Urothelium cell line (cell line): ENCODE data around the gene ENTR1.
"Not testable (repeated sequence)": the region's sequence is repeated elsewhere in the genome, so short reads cannot be mapped to it uniquely, and the experiment has no call there.

Experiments
- DNase-seq: peaks from one replicate; pipeline ENCODE4 v3.0.0; 2011; ENCODE audit warnings: low spot score, mixed read lengths
- FAIRE-seq: peaks from 2 replicates; lab custom pipeline; 2011; peaks lifted over from hg19 to GRCh38; lab: Jason Lieb, UNC

ENTR1 gene

DNA sequence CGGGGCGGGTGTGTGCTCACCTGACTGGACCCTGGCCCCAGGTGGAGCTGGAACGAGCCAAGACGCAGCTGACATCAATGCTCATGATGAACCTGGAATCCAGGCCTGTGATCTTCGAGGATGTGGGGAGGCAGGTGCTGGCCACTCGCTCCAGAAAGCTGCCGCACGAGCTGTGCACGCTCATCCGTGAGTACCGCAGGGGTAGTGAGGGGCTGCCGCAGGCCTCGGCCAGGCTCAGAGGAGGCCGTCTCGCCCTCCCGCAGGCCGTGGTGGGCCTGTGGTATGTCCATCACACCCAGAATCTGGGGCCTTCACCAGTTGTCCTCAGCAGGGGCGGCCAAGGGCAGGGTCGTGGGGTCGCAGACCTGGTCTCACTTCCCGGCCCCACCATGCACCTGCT lies 11.4 kb upstream of the ENTR1 start:
- DNase-seq (no peak), FAIRE-seq (no peak)

DNA sequence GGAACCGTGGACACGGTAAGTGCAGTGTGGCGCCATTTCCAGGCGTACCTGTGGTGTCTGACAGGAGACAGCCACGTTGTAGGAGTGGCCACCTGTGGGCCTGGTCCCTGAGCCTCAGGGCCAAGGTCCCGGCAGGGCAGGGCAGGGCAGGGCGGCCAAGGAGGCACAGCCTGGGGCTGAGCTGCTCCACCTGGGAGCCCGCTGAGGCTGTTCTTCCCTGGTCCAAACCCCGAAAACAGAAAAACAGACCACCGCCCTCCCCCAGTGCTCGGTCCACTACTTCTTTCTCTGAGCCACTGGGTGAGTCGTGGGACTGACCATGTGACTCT lies 8.6 kb upstream of the ENTR1 start:
- no peak for FAIRE-seq
- DNase-seq, result no peak

DNA sequence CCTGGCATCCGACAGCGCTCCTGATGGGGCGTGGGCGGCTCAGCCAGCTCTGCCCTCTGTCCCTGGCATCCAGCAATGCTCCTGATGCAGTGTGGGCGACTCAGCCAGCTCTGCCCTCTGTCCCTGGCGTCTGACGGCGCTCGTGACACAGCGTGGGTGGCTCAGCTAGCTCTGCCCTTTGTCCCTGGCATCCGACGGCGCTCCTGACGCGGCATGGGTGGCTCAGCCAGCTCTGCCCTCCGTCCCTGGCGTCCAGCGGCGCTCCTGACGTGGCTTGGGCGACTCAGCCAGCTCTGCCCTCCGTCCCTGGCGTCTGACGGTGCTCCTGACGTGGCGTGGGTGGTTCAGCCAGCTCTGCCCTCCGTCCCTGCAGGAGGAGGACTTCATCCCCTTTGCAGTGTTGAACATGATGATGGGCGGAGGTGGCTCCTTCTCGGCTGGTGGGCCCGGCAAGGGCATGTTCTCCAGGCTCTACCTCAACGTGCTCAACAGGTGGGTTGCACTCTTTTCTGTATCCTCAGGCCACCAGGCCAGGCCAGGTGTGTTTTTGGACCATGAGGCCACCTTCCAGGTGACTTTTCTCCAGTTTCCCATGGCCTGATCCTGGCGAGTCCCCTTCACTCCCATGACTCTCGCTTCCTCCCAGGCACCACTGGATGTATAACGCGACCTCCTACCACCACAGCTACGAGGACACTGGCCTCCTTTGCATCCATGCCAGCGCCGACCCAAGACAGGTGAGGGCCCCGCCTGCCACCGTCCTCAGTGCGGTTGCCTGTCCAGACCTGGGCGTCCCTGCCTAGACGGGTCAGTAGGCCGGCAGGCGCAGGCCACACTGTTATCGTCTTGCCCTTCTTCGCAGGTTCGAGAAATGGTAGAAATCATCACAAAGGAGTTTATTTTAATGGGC lies 8.0 kb upstream of the ENTR1 start:
- FAIRE-seq (peak; percentile 13), DNase-seq (no peak)

DNA sequence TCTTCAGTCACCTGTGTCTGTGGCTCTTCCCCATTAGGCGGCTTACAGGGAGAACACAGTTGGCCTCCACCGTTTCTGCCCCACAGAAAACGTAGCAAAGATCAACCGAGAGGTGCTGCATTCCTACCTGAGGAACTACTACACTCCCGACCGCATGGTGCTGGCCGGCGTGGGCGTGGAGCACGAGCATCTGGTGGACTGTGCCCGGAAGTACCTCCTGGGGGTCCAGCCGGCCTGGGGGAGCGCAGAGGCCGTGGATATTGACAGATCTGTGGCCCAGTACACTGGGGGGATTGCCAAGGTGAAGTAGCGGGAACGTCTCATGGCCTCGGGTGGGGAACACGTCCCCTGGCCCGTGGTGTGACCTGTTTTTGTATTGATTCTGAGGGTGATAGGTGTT lies 6.5 kb upstream of the ENTR1 start:
- DNase-seq (no peak), FAIRE-seq (no peak)

DNA sequence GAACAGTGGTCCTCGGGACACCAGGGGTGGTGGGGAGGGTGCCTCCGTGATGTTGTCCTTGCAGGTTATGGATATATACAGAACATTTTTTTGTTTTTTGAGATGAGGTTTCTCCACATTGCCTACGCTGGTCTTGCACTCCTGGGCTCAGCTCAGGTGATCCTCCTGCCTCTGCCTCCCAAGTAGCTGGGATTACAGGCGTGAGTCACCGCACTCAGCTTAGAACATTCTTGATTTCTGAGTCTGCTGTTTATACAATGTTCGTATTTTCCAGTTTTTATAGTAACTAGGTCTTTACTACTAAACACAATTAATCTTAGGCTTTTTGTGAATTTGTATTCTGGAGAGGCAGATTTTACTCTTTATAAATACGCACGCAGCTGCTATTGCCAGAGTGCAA lies 6.0 kb upstream of the ENTR1 start:
- DNase-seq (no peak), FAIRE-seq (no peak)

DNA sequence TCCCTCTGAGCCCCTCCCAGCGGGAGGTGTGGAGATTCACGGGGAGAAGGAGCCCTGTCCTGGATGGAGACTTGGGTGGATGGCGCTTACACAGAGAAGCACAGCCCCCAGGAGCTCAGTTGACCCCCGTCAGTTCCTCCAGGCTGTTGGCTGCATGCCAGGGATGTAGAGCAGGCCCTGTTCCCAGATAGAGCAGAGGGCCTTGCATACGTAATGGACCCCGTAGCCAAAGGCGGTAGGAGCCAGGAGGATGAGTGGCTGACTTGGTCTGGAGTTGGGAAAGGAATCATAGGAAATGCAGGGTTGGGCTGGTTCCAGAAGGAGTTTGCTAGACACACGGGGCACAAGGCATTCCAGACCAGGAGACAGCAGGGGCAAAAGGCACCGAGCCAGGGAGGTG lies 2.5 kb upstream of the ENTR1 start:
- FAIRE-seq (no peak), DNase-seq (no peak)

DNA sequence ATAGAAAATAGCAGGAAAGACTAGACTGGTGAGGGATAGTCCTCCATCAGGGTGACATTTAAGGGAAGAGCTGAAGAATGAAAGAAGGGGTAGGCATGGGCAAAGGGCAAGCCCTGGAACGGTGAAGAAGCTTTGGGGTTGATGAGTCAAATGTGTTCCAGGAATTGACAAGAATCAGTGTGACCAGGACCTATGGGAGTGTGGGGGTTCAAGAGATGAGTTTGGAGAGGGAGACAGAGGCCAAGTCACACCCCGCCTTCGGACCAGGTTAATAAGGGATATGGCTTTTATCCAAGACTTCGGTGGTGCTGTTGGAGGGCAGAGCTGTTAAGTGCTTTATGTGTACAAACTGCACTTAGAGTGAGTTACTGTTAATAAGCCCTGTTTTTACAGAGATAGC lies 964 bp upstream of the ENTR1 start:
- no peak for FAIRE-seq
- no peak for DNase-seq

DNA sequence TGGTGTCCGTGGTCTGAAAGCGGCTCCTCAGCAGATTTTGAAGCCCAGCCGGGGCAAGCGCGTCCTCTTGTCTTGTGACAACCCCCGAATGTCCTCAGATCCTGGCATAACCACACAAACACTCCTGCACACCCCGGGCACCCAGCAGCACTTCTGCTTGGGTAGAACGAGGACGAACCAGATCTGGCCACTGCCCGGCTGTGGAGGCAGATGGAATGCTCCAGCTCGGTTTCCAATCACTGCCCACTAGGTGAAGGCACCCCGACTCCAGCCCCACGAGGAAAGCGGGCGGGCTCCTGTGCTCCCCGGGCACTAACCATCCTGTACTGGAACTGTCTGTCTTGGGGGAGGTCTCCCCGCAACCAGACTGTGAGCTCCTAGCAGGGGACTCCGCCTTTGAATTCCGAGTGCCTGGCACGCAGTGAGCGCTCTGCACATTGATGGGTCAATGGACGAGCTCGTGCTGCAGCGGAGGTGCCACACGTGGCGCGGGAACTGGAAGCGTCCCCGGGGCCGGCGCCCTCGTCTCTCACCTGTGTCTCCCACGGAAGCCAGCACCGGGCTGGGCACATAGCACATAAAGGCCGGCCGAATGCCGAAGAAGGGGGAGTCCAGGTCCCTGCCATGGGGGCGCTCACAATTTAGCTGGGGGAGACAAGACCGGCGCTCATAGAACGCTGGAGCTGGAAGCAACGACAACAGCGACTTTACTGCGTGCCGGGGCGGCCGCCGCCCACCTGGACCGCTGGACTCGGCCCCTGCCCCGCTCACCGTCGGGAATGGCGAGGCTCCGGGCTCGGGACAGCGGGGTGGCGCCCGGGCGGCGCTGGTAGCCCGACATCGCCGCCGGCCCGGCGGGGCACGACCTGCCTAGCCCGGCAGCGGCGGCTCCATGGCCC lies 608 bp downstream of the ENTR1 start:
- FAIRE-seq, result no peak
- DNase-seq, result peak; percentile 57

DNA sequence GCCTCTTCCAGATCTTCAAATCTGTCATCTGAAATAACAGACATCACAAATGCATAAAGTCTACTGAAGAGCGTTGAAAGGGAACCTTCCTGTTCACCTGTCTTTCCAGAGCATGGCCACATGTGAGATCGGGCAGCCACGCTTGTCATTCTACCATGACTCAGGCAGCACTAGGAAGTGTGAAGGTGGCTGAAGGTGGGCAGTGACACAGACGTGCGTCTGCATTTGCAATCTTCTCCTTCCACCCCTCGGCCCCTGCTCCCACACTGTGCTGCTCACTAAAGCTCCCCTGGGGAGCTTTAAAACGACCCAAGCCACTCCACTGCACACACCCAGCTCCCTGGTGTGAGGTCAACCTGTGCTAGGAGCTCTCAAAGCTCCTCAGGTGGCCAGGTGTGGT lies 2.5 kb downstream of the ENTR1 start:
- no peak for FAIRE-seq

DNA sequence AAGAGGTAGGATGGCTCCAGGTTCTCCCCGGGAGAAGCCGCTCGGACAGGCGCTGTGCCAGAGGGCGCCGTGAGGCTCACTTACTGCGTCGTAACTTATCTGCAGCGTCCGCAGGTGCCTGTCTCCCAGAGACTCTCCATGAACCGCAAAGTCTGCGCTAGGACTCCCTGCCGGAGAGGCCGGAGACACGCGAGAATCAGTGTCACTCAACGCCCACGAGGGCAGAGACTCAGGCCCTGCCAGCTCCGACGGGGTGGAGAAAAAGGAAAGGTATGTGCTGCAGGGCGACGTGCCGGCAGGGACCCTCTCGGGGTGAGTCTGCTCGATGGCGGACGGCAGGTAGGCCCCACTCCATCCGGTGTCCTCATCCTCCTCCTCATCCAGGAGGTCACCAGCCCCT lies 3.4 kb downstream of the ENTR1 start:
- FAIRE-seq, result not testable (repeated sequence)

More for the DNA sequence above, 2.5 kb downstream of the ENTR1 start:
- no peak for DNase-seq

DNA sequence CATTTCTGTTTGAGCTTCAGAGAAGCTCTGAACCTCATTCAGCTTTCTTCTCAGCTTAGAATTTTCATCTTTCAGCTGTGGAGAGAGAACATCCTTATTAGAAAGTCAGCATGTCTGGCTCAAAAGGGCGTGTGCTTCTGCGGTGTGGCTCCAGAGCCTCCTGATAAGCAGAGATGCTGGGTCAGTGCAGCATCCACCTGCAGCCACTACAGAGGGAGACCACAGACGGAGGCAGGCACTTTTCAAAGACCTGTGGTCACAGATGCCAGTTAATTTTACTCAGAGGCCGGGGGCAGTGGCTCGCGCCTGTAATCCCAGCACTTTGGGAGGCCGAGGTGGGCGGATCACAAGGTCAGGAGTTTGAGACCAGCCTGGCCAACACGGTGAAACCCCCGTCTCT lies 4.5 kb downstream of the ENTR1 start:
- FAIRE-seq, DNase-seq: not testable (repeated sequence)

More for the DNA sequence above, 3.4 kb downstream of the ENTR1 start:
- not testable (repeated sequence) for DNase-seq

DNA sequence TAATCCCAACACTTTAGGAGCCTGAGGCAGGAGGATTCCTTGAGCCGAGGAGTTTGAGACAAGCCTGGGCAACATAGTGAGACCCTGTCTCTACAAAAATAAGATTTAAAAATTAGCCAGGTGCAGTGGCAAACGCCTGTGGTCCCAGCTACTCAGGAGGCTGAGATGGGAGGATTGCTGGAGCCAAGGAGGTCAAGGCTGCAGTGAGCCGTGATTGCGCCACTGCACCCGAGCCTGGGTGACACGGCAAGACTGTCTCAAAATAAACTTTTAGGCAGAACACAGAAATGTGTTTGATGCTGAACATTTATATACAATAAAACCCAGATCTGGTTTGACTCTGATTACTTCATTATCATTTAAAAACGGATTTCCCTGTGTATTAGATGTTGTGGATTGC lies 4.9 kb downstream of the ENTR1 start:
- FAIRE-seq (no peak), DNase-seq (no peak)

DNA sequence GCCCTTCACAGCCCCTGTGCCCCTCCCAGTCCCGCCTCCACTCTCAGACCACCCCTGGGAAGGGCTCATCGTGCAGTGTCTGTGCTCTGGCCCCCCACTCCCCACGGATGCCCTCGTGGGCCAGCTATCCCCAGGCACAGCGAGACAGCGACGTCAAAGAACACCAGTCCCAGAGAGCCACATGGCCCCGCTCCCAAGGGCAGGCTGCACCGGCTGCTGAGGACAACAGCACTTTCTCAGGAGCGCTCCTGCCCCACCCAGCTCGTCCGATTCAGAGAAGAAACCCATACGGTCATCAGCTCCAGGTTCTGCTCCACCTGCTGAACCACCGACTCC lies 5.6 kb downstream of the ENTR1 start:
- no peak for FAIRE-seq
- DNase-seq, result no peak

DNA sequence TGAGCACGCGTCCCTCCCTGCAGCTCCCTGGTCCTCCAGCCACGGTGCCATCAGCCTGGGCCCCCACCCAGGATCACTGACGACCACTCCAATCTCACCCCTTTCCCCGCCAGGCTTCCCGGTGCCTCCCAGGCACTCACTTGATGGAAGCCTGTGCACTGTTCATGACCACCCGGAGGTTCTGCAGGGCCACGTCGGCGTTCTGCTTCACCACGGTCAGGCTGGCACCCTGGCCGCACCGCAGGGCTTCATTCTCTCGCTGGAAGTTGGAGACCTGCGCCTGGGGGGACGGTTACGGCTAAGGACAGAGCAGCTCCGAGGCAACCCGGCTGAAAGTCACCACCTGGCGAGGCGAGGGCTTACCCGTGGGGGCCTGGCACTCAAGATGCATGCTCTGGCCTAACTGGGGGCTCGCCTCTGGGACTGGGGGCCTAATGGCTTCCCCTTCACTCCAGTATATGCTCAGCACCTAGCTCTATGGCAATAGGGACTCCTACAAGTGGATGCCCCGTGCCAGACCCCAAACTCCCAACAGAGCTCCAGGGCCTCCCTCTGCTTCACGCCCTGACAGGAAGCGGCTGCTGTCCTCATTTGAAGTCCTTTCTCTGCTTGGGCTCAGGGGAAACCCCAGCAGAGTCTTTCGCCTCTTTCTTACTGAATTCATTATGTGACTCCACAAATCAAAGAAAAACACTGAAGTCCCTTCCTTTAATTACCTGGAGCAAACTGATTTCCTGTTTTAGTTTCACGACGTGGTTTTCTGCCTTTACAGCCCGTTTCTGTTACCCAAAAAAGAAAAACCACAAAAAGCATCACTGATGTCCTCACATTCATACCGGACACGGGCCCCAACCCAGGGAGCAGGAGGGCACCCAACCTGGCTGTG lies 6.3 kb downstream of the ENTR1 start:
- DNase-seq (no peak), FAIRE-seq (no peak)

DNA sequence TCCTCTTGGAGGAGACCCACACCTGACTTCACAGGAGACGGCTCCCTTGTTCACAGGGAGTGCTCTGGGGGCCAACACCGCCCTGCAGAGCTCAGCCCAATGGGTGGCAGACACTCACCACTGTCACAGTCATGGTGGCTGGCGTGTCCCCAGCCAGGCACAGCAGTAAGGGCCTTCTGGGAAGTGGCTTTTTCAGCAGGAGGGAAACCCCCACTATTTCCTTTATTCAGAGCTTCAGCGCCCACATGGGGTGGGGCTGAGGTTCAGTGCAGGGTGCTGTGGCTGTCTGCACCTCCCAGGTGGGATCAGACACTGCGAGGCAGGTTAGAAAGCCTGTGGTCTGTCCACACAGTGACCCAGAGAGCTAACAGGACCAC lies 6.9 kb downstream of the ENTR1 start:
- no peak for DNase-seq
- FAIRE-seq, result no peak

DNA sequence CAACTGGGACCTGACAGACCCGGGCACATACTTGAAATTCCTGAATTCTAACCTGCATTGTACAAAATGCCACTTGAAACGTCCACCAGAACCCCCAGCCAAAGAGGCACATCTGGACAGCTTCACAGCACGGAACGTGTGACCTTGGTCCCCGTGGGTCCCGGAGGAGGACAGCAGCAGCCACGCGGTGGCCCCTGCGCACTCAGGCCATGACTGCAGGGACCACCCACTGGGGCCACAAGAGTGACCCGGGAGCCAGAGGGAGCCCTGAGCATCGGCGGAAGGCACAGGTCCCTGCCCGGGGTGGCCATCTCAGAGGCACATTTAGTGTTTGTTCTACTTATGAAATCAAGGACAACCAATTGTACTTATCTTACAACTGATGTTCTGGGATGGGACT lies 8.3 kb downstream of the ENTR1 start:
- no peak for DNase-seq

DNA sequence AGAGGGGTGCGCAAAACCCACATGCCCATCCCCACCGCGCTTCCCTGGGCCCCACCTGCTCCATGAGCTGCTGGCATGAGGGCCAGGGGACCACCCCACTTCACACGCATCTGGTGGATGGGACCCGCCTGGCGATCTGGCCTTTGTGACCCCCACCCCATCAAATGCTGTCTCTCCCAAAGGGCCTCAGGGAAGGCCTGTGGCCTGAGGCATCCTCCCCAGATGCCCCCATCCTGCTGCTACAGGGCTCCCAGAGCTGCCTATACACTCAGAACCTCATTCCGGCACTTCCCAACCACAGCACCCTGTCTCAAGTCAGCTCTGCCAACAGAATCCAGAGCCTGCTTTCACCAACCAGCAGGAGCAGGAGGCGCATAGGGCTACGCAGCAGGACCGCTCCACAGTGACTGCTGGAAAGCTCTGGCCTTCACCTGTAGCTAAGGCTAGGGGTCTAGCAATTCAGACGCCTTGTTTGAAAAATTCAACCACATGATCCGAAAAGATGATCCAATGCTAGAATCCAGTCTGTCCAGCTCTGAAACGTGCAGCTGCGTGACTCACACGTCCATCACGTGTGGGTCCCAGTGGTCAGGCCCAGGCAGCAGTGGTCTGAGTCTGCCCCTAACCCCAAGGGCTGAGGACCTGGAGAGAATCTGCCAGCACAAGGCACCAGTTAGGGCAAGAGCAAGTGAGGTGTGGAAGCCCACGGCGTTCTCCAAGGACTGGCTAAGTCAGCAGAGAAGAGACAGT lies 9.1 kb downstream of the ENTR1 start:
- DNase-seq (no peak), FAIRE-seq (no peak)

More for the DNA sequence above, 8.3 kb downstream of the ENTR1 start:
- FAIRE-seq, result no peak

DNA sequence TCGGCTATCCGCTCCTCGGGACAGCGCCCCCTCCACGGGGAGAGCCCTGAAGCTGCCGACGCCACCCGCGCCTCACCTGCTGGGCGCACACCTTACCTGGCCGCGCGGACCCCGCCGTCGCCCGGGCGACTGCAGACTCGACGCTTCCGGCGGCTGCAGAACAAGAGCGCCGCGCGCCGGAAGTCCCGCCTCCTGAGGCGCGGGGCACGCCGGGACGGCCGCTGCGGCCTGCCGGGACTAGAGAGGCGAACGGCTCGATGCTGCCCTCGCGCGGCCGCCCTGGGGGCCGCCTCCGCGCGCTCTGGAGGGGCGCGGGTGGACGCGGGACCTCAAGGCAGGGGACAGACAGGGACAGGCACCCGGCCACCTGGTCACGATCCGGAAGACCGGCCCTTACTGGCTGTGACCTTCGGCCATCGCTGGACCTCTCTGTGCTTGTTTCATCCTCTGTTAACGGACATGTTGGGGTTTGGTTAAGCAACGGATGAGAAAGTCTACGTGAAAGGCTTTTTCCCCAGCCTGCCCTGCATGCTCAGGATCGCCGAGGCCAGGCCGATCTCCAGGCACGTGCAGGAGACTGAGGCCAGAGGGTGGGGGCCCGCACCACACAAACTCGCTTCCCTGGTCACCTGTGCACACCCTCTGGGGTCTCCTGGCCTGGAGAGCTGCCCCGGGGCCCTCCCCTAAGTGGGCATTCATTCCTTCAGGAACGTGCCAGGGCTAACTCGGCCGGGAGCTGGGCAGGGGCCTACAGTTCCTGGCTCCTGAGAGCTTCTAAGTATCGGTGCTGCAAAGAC lies 10.2 kb downstream of the ENTR1 start, which contains the start of gene SNAPC4:
Gene SNAPC4 (minus strand): TSS at position 133 of the 797 bp plus-strand sequence. CDS start 1,742 bp downstream, outside the sequence.
- FAIRE-seq (peak; percentile 88), DNase-seq (peak; percentile 98)
